BLaER1 treated with 17β-estradiol and CSF1 and Interleukin-3, amounts not matched to agents 10 nM and 100 nM (cell line): Measurements from ENCODE around the gene PTPA.
"Not testable (repeated sequence)": the region's sequence is repeated elsewhere in the genome, so short reads cannot be mapped to it uniquely, and the experiment has no call there.

Source experiments
- H3K27ac ChIP-seq, 11 experiments: shearing (Covaris generic); formaldehyde crosslinking; 2 replicates each; pipeline ENCODE4 v1.8.1; 2022
- H3K27me3 ChIP-seq, 11 experiments: shearing (Covaris generic); formaldehyde crosslinking; 2 replicates each; pipeline ENCODE4 v1.8.1; 2022
- H3K36me3 ChIP-seq, 11 experiments: shearing (Covaris generic); formaldehyde crosslinking; 2 replicates each; pipeline ENCODE4 v1.8.1; 2022
- H3K4me1 ChIP-seq, 10 experiments: shearing (Covaris generic); formaldehyde crosslinking; 2 replicates each; pipeline ENCODE4 v1.8.1; 2022
- H3K4me2 ChIP-seq, 11 experiments: shearing (Covaris generic); formaldehyde crosslinking; 2 replicates each; pipeline ENCODE4 v1.8.1; 2022
- H3K4me3 ChIP-seq, 10 experiments: shearing (Covaris generic); formaldehyde crosslinking; 2 replicates each; pipeline ENCODE4 v1.8.1; 2022
- H3K9ac ChIP-seq, 11 experiments: shearing (Covaris generic); formaldehyde crosslinking; 2 replicates each; pipeline ENCODE4 v1.8.1; 2022
- H3K9me3 ChIP-seq, 11 experiments: shearing (Covaris generic); formaldehyde crosslinking; replicated peaks in 1 of 11; 2 replicates each; pipeline ENCODE4 v1.8.1; 2022
- H4K20me1 ChIP-seq, 11 experiments: shearing (Covaris generic); formaldehyde crosslinking; 2 replicates each; pipeline ENCODE4 v1.8.1; 2022
- Cebpa-rat ChIP-seq, 11 experiments: shearing (Covaris generic); IDR thresholded peaks; 2 replicates each; pipeline ENCODE4 v1.8.1; 2022

PTPA gene

DNA sequence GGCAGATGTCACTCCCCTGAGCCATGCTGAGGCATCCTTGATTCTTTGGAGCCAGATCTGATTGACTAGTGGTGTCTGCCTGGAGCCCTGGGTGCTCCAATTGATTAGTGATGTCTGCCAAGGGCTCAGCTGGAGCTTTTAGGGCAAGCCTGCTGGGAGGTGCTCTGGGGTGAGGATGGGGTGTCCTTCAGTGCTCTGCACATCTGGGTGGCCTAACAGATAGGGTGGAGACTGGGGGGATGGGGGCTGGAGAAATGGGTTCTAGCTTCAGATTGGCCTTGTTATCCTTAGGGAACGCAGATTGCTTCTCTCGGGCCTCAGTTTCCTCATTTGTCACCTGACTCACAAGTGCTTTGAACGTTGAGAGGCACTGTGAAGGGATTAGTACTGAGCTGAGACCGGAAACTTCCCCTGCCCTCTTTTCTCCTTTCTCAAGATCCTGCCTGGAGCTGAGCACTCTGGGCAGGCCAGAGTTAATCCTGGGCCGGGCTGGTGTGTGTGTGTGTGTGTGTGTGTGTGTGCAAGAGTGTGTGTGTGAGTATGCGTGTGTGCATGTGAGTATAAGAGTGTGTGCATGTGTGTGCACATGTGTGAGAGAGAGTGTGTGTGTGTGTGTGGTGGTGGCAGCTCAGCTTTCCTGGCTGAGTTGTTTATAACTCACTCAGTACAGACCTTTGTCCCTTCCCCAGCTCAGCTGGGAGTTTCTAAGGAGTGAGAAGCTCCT, 72.4 kb downstream of the PTPA start:
- peaks cover 0 to 9% (median 7%) of the 10 kb centered on the region in 11 experiments; a peak in 17 of 22 replicates for H3K9me3 ChIP-seq
- peaks cover 0 to 8% (median 0%) of the 10 kb centered on the region in 11 experiments; a peak in 6 of 22 replicates for H3K27me3 ChIP-seq
- peak overlapping the region in 2 of 11 experiments; percentile 34 to 46; a peak in 4 of 22 replicates for H3K4me2 ChIP-seq
- H3K27ac ChIP-seq = no peak overlapping the region
- no peak overlapping the region for H3K4me3 ChIP-seq
- no peak for TF ChIP-seq Cebpa-rat (IDR thresholded peaks at IDR 0.05)
- peaks cover 3 to 31% (median 11%) of the 10 kb centered on the region in 10 experiments for H3K4me1 ChIP-seq
- H3K36me3 ChIP-seq = no peaks in the 10 kb centered on the region
- H3K9ac ChIP-seq = no peak overlapping the region; a peak in 2 of 22 replicates
- H4K20me1 ChIP-seq = no peaks in the 10 kb centered on the region

DNA sequence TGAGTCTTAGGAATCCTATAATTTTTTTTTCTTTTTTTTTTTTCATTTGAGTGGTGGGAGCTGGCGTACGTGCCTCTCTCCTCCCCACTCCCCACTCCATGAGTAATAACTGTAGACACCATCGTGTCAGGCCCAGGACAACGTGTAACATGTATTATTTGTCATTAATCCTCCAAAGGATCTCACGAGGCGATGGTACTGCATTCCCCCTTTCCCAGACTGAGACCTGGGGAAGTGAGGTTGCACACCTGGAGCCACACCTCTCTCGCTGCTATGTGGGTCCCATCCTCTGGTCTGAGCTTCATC, 73.0 kb downstream of the PTPA start:
- no peaks in the 10 kb centered on the region for H3K36me3 ChIP-seq
- no peak overlapping the region for H3K27ac ChIP-seq
- H3K9ac ChIP-seq = no peak overlapping the region; a peak in 1 of 22 replicates
- peak overlapping the region in 2 of 11 experiments; percentile 34 to 48; a peak in 4 of 22 replicates for H3K4me2 ChIP-seq
- peaks cover 0 to 4% (median 0%) of the 10 kb centered on the region in 11 experiments; a peak in 4 of 22 replicates for H3K27me3 ChIP-seq
- no peak for TF ChIP-seq Cebpa-rat (IDR thresholded peaks at IDR 0.05)
- H3K4me3 ChIP-seq = no peak overlapping the region
- peaks cover 0 to 9% (median 7%) of the 10 kb centered on the region in 11 experiments; a peak in 17 of 22 replicates for H3K9me3 ChIP-seq
- no peaks in the 10 kb centered on the region for H4K20me1 ChIP-seq
- H3K4me1 ChIP-seq = peaks cover 0 to 26% (median 7%) of the 10 kb centered on the region in 10 experiments; a peak in 13 of 20 replicates

DNA sequence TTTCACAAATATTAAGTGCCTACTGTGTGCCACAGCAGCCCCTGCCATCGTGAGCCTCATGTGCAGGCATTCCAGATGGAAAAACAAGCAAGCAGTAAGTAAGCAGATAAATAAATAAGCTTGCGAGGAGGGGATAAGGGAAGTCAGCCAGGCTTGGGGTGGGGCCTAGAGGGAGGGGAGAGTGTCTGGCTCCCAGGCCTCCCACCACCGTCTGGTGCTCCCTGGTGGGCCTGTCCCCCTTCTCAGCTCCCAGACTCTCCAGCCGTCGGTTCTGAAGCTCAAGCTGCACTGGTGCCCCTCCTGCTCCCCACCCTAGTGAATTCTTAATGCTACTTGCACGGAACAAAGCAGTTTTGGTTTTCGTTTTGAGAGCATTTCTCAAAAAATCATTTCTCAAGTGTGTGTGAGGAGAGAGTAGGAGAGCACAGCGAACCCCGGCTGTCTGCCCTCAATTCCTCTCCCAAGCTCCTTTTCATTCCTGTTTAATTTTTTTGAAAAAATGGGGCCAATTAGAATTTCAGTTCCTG, 73.4 kb downstream of the PTPA start:
- H4K20me1 ChIP-seq = no peaks in the 10 kb centered on the region
- no peak overlapping the region for H3K4me3 ChIP-seq
- H3K4me2 ChIP-seq = peak overlapping the region in 3 of 11 experiments; percentile 31 to 48 (median 34); a peak in 5 of 22 replicates
- H3K27ac ChIP-seq = no peak overlapping the region
- TF ChIP-seq Cebpa-rat (IDR thresholded peaks at IDR 0.05) = no peak
- no peaks in the 10 kb centered on the region for H3K36me3 ChIP-seq
- H3K27me3 ChIP-seq = no peaks in the 10 kb centered on the region
- no peak overlapping the region for H3K9ac ChIP-seq
- peaks cover 0 to 9% (median 7%) of the 10 kb centered on the region in 11 experiments; a peak in 17 of 22 replicates for H3K9me3 ChIP-seq
- H3K4me1 ChIP-seq = peaks cover 0 to 26% (median 7%) of the 10 kb centered on the region in 10 experiments; a peak in 12 of 20 replicates

DNA sequence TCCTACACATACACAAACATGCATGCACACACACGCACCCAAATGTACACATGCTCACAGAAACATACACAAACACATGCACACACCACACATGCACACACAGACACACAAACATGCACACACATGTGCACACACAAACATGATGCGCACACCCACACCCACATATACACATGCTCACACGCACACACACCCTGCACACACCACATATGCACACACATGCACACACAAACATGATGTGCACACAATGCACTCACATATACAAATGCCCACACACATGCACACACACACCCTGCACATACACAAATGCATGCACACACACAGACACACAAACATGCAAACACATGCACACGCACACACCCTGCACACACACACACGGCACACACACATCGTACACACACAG, 74.2 kb downstream of the PTPA start:
- Histone ChIP-seq H3K27me3 (no peaks in the 10 kb centered on the region), H3K27ac (no peak overlapping the region), H3K4me1 (peaks cover 0 to 26% (median 7%) of the 10 kb centered on the region in 10 experiments; a peak in 12 of 20 replicates), H3K4me2 (peak overlapping the region in 1 of 11 experiments; percentile 1; a peak in 1 of 22 replicates), H4K20me1 (no peaks in the 10 kb centered on the region), H3K4me3 (no peak overlapping the region), H3K9me3 (peaks cover 0 to 9% (median 7%) of the 10 kb centered on the region in 11 experiments; a peak in 17 of 22 replicates), H3K36me3 (no peaks in the 10 kb centered on the region), H3K9ac (no peak overlapping the region)
- TF ChIP-seq Cebpa-rat (IDR thresholded peaks at IDR 0.05) = no peak

DNA sequence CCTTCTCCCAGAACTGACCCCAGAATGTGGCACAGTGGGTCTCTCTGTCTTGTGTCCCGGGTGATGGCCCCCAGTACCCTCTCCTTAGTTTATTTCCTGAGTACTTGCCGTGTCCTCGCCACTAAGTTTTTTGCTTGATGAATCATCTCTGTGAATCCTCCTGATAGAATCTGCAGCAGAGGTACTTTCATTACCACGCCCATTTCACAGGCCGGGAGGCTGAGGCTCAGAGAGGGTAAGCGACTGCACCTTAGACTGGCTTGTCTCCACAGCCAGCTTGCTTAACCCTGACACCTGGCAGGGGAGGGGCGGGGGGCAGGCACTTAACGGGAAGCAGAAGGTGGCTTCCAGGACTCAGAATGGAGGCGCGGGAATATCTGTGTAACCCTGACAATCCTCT, 74.8 kb downstream of the PTPA start:
- H3K4me1 ChIP-seq = peaks cover 0 to 26% (median 7%) of the 10 kb centered on the region in 10 experiments; a peak in 12 of 20 replicates
- H3K9me3 ChIP-seq = peaks cover 0 to 11% (median 7%) of the 10 kb centered on the region in 11 experiments; a peak in 17 of 22 replicates
- no peaks in the 10 kb centered on the region for H3K27me3 ChIP-seq
- no peak overlapping the region for H3K9ac ChIP-seq
- H3K36me3 ChIP-seq = no peaks in the 10 kb centered on the region
- H4K20me1 ChIP-seq = no peaks in the 10 kb centered on the region
- peak overlapping the region in 3 of 11 experiments; percentile 1 to 28 (median 26); a peak in 4 of 22 replicates for H3K4me2 ChIP-seq
- H3K27ac ChIP-seq = no peak overlapping the region
- no peak for TF ChIP-seq Cebpa-rat (IDR thresholded peaks at IDR 0.05)
- H3K4me3 ChIP-seq = no peak overlapping the region

DNA sequence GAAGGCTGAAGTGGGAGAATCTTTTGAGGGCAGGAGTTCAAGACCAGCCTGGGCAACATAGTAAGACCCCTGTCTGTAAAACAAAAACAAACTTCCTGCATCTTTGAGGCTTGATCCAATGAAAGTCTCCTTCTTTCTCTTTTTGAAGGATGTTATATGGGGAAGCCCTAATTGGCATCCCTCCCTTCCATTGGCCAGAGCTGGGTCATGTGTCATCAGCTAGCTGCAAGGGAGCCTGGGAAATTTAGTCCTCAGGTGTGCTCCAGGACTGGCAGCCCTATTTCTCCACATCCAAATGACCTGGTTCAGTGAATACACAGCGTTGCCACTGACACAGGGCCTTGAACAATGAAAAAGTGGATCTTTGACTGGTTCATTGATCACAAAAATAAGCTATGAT, 75.8 kb downstream of the PTPA start:
- Histone ChIP-seq H3K36me3 (no peaks in the 10 kb centered on the region), H3K9me3 (peaks cover 7 to 18% (median 9%) of the 10 kb centered on the region in 11 experiments; a peak in 20 of 22 replicates), H3K4me3 (no peak overlapping the region), H3K4me2 (no peak overlapping the region), H3K27me3 (no peaks in the 10 kb centered on the region), H3K4me1 (peaks cover 0 to 26% (median 7%) of the 10 kb centered on the region in 10 experiments; a peak in 12 of 20 replicates), H3K27ac (no peak overlapping the region), H4K20me1 (no peaks in the 10 kb centered on the region), H3K9ac (no peak overlapping the region)
- TF ChIP-seq Cebpa-rat (IDR thresholded peaks at IDR 0.05) = no peak

DNA sequence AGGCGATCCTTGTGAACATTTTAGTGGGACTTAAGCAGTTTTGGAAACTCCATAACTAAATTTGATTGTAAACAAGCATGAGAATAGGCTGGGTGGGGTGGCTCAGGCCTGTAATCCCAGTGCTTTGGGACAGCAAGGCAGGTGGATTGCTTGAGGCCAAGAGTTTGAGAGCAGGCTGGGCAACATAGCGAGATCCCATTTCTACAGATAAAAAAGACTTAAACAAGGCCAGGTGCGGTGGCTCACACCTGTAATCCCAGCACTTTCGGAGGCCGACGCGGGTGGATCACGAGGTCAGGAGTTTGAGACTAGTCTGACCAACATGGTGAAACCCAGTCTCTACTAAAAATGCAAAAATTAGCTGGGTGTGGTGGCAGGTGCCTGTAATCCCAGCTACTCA, 78.8 kb downstream of the PTPA start:
- H3K27ac ChIP-seq, H3K9ac ChIP-seq, H3K36me3 ChIP-seq, H3K4me2 ChIP-seq, H4K20me1 ChIP-seq, H3K27me3 ChIP-seq, H3K4me3 ChIP-seq: not testable (repeated sequence)
- Histone ChIP-seq H3K9me3 (peaks cover 13 to 28% (median 18%) of the 10 kb centered on the region in 11 experiments), H3K4me1 (peaks cover 0 to 10% (median 0%) of the 10 kb centered on the region in 10 experiments; a peak in 6 of 20 replicates)

DNA sequence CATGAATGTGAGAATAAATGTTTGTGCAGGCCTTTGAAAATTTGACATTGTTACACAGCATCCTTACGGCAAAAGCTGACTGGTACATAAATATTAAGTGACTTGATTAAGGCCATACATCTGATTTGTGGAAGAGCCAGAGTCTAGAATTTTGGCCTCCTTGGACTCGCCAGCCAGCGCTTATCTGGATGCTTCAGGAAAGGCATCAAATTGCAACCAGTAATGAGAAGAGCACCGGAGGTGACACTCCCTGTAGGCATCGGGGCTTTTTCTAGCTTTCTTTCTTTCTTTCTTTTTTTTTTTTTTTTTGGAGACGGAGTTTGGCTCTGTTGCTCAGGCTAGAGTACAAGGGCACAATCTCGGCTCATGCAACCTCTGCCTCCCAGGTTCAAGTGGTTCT, 80.0 kb downstream of the PTPA start:
- Histone ChIP-seq H3K4me3 (no peak overlapping the region), H4K20me1 (no peaks in the 10 kb centered on the region), H3K9ac (no peak overlapping the region), H3K4me1 (peaks cover 0 to 2% (median 0%) of the 10 kb centered on the region in 10 experiments; a peak in 5 of 20 replicates), H3K4me2 (no peak overlapping the region), H3K36me3 (no peaks in the 10 kb centered on the region), H3K9me3 (peaks cover 14 to 28% (median 21%) of the 10 kb centered on the region in 11 experiments), H3K27ac (no peak overlapping the region), H3K27me3 (no peaks in the 10 kb centered on the region)
- TF ChIP-seq Cebpa-rat (IDR thresholded peaks at IDR 0.05) = no peak

DNA sequence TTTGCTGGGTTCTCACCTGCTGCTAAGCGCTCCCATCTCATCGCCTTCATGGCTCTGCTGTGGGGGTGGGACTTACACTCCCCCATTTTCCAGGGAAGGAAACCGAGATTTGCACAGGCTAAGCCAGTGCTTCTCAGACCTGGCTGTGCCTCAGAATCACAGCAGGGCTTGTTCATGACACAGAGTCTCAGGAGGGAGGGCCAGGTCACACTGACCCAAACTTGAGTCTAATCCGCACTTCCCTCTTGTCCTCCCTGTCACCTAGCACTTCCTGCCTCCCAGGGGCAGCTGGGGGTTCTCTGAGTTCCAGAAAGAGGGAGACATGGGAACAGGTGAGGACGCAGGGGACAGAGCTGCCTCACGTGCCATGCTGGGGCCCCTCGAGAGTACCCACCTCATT, 82.4 kb downstream of the PTPA start:
- no peak overlapping the region for H3K4me3 ChIP-seq
- H3K27me3 ChIP-seq = no peaks in the 10 kb centered on the region
- H3K9me3 ChIP-seq = peaks cover 9 to 19% (median 17%) of the 10 kb centered on the region in 11 experiments; a peak in 21 of 22 replicates
- no peak overlapping the region for H3K27ac ChIP-seq
- H3K9ac ChIP-seq = no peak overlapping the region
- H4K20me1 ChIP-seq = no peaks in the 10 kb centered on the region
- no peak overlapping the region for H3K4me2 ChIP-seq
- no peak for TF ChIP-seq Cebpa-rat (IDR thresholded peaks at IDR 0.05)
- no peaks in the 10 kb centered on the region for H3K36me3 ChIP-seq
- H3K4me1 ChIP-seq = peaks cover 0 to 11% (median 6%) of the 10 kb centered on the region in 10 experiments; a peak in 10 of 20 replicates
